GM18519 (cell line): Measurements from ENCODE around the gene IPO13.

Experiments used
- ATAC-seq: cut with Tn5 transposase; IDR thresholded peaks from one replicate; pipeline ENCODE4 v1.9.1; 2021; ENCODE audit warnings: mild to moderate bottlenecking, moderate library complexity; ENCODE audit not compliant: unreplicated experiment, low FRiP score

IPO13 gene, protein sequence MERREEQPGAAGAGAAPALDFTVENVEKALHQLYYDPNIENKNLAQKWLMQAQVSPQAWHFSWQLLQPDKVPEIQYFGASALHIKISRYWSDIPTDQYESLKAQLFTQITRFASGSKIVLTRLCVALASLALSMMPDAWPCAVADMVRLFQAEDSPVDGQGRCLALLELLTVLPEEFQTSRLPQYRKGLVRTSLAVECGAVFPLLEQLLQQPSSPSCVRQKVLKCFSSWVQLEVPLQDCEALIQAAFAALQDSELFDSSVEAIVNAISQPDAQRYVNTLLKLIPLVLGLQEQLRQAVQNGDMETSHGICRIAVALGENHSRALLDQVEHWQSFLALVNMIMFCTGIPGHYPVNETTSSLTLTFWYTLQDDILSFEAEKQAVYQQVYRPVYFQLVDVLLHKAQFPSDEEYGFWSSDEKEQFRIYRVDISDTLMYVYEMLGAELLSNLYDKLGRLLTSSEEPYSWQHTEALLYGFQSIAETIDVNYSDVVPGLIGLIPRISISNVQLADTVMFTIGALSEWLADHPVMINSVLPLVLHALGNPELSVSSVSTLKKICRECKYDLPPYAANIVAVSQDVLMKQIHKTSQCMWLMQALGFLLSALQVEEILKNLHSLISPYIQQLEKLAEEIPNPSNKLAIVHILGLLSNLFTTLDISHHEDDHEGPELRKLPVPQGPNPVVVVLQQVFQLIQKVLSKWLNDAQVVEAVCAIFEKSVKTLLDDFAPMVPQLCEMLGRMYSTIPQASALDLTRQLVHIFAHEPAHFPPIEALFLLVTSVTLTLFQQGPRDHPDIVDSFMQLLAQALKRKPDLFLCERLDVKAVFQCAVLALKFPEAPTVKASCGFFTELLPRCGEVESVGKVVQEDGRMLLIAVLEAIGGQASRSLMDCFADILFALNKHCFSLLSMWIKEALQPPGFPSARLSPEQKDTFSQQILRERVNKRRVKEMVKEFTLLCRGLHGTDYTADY

GRCh38 chr1:43946236-43947060 lies at the start of gene IPO13:
IPO13 (plus strand) TSS chr1:43946950; CDS start chr1:43947601, 651 bp downstream.
- peak; percentile 85 for ATAC-seq

GRCh38 chr1:43898981-43899380 lies 47.8 kb upstream of the IPO13 start:
- ATAC-seq, result no peak

GRCh38 chr1:43900386-43900785 lies 46.4 kb upstream of the IPO13 start:
- no peak for ATAC-seq

DNA sequence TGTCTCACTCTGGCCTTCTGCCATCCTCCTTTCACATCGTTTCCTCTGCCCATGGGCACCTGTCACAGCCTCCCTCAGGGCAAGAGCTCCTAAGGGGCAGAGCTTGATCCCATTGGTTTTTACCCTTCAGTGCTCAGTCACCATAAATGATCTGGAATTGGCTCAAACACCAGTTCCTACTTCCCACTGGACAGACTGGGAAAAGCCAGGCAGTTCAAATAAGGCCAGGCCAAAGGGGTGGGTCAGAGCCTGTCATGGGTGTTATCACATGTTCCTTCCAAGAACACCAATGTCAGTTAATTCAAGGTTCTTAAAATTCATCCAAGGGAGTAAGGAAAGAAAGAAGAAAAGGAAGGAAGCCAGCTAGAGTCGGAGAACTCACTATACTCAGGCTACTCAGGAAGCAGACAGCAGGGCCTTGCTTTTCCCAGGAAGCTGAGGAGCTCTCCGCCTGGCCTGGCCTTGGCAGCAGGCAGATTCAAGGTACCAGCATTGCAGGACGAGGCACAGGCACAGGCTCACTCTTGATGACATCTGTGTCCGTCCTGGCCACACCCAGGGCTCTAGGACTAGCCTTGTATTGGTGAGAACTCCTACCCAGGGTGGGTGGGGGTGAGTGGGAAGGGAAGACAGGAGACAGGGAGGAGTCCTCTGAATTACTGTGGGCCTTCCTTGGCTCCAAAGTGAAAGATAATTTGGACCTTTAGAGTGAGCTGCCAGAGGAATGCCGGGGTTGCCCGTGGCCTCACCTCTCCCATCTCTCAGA lies 45.4 kb upstream of the IPO13 start:
- no peak for ATAC-seq

DNA sequence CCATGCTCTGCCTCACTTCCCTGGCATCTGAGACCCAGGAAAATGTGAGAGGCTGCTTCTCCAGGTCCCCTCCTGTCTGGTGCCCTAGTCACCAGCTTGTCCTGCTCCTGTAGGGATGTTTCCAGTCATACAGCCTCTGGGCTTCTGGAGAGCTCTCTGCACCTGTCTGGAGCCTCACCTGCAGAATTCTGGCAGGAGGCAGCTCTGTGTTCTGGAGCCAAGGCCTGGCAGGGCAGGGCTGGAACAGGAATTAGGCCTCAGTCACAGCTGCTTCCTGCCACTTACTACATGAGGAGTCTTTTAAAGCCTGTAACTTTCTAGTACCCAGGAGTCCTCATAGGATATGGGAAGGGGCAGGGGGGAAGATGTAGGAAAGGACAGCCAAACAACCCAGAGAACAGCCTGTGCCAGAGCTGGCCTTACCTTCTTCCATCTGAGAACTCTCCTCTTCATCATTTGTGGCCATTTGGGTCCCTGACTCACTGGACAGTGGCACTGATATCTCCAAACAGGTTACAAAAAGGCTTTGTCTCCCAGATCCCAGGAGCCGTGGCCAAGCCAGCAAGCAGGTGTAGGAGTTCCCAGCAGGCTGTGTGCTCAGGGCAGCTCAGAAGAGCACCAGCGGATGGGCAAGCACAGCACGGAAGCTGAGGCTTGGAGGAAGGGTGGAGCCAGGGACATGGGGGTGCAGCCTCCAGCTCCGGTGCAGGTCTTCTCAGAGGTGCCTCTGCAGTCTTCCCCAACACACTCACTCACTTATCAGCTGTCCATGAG lies 44.5 kb upstream of the IPO13 start:
- no peak for ATAC-seq

DNA sequence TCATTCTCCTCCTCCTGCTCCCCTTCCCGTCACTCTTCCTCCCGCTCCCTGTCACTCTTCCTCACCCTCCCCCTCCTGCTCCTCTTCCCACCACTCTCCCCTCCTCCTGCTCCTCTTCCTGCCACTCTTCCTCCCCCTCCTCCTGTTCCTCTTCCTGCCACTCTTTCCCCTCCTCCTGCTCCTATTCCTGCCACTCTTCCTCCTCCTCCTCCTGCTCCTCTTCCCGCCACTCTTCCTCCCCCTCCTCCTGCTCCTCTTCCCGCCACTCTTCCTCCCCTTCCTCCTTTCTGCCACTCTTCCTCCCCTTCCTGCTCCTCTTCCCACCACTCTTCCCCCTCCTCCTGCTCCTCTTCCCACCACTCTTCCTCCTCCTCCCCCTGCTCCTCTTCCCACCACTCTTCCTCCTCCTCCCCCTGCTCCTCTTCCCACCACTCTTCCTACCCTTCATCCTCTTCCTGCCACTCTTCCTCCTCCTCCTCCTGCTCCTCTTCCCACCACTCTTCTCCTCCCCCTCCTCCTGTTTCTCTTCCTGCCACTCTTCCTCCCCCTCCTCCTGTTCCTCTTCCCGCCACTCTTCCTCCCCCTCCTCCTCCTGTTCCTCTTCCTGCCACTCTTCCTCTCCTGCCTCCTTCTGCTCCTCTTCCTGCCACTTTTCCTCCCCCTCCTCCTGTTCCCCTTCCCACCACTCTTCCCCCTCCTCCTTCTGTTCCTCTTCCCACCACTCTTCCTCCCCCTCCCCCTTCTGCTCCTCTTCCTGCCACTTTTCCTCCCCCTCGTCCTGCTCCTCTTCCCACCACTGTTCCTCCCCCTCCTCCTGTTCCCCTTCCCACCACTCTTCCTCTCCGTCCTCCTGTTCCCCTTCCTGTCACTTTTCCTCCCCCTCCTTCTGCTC lies 41.8 kb upstream of the IPO13 start:
- ATAC-seq, result no peak

- no peak for ATAC-seq
These were observed 38.5 kb upstream of the IPO13 start for GRCh38 chr1:43908226-43908625.

GRCh38 chr1:43908858-43909257 lies 37.9 kb upstream of the IPO13 start:
- no peak for ATAC-seq

- no peak for ATAC-seq
These were observed 36.4 kb upstream of the IPO13 start for GRCh38 chr1:43910343-43910742.

GRCh38 chr1:43912607-43913006 lies 34.1 kb upstream of the IPO13 start:
- no peak for ATAC-seq

GRCh38 chr1:43913051-43913501 lies 33.7 kb upstream of the IPO13 start:
- no peak for ATAC-seq

DNA sequence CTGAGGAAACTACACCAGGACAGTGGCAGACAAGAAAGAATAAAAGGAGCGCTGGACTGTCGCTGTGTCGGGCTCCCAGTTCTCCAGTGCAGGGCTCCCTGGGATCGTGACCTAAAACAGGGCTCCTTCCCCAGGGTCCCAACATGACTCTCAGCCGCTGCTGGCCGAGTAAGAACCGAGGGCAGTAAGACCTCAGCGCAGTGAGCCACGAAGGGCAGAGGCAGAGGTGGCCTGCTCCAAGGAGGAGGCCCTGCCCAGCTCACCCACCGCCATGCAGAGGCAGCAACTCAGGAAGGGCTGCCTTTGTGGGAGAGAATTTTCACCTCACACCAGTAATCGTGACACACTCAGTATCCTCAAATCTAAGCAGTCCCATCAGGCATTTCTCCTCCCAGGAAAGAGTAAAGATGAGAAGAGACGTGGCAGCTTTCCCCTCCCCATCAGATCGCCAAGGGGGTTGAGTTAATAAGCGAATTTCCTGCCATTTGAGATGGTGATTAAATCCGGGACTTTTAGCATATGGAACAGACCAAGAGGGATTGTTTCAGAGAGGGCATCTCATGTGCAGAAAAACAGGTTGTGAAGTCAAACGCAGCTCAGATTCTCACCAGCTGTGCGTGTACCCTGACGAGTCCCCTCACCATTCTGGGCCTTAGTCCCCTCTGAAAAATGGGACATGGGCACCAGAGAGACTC lies 32.9 kb upstream of the IPO13 start:
- ATAC-seq, result no peak

DNA sequence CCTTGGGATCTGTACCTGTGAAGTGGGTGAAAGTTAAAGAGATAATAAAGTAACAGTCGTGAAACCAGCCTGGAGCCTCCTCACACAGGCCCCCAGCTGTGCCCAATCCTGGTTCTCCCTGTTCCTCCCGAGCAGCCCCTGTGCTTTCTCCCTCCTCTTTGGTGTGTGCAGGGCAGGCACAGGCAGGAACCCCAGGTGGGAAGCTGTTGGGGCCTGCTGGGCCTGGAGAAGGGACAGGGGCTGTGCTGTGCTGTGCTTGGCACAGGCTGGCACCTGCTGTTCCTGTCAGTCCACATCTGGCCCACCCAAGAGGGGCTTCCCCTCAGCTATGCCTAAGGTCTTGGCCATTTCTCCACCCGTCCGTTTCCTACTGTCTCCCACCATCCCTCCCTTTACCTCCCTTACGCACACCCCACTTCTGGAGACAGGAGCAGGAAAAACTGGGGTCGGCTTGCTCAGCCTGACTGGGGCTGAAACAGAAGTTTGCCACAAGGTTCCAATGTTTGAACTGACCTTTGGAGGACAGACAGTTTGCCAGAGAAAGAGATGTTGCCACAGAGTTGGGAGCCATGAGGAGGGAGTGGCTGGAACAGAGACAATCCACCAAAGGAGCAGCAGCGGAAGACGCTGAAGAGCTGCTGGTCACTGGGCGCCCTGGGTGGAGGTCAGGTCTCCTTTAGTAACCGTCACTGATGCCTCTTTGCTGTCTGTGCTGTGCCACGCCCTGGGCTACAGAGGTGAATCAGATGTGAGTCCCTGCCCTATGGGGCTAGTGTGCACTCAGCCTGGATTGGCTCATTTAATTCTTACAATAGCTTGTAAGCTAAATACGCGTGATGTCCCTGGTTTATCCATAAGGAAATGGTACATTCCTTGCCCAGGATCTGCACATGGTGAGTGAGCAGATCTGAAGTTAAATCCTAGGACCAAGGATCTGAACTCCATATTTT lies 31.9 kb upstream of the IPO13 start:
- no peak for ATAC-seq

DNA sequence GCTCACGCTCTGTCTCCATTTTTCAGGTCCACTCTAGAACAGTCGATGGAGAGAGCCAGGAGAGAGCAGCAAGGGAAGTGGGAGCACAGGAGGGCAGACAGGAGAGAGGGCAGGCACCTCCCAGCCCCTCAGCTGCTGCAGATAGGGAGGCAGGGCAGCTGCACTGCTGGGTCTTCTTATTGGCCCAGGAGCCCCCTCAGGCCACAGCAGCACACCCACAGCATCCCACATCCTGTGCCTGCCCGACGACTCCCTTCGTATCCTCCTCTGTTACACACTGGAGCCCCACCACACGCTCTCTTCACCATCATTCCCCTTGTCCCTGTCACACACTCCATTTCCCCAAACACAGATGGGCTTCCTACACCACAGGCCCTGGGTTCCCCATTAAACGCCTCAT lies 26.8 kb upstream of the IPO13 start:
- no peak for ATAC-seq

DNA sequence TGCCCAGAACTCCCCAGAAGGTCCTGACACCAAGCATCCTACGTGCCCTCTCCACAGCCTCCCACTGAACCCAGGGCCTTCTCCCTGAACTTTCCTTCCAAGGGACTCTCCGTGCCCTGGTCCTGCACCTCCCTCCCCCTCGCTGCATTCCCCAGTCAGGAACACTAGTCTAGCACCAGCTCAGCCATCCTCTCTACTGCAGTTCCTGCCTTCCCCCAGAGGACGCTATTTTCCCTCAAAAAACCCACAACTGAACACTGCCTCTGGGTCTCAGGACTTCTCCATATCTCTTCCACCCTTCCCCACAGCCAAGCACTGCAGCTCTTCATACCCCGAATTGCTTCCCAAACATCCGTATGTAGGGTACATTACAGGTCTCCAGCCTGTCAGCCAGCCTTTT lies 25.7 kb upstream of the IPO13 start:
- no peak for ATAC-seq

- ATAC-seq, result no peak
These were observed 22.2 kb upstream of the IPO13 start for GRCh38 chr1:43924516-43924915.
